ENCODE measurements around the gene TTC14. TPM values are rescaled to one million over a fixed set of nuclear protein-coding genes. Genes with fewer than 3 reads are reported as not detected.
A peak's percentile ranks its signal among the peaks of the same experiment; 100 is the strongest.

Gene TTC14
- total and polyA plus RNA-seq, 2 of the 13 experiments (the other 11 are each of a cell fraction or from before 2014, with no cell fraction given): 28.1 to 35.9 TPM

DNA sequence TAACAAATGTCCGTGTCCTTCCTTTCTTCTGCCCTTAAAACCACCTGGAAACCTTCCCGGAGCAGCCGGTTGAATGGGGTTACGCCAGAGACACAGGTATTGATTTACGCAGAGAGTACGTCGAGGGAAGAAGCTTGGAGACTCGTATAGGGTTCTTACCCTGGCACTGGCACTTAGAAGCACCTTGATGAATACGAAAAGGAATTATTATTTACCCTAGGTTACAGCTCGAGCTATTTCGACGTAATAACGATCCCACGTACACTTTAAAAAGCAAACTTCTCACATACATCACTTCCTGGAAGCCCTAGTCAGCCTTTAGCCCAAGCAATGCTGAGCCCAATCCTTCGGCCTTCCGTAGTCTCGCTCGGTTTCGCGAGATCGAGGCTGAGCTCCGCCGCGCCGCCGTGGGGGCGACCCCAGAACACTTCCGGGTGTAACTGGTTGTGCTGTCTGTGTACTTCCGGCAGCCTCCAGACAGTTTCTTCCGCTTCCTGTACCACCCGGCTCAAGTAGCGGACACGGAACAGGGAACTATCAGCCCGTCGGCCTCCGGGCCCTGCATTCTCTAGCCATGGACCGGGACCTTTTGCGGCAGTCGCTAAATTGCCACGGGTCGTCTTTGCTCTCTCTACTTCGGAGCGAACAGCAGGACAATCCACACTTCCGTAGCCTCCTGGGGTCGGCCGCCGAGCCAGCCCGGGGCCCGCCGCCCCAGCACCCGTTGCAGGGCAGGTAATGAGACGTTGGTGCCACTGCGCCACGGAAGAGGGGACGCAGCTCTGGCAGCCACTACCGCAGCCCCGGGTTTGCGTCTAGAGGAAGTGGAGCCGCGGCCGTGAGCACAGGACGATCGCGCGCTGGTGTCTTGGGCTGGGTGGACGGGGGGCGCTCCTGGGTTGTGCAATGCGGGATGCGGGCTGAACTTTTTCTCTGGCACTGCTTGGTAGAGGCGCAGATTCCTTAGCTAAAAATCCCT, at the start of gene TTC14 (continued):
- TF ChIP-seq, protein P1, sequence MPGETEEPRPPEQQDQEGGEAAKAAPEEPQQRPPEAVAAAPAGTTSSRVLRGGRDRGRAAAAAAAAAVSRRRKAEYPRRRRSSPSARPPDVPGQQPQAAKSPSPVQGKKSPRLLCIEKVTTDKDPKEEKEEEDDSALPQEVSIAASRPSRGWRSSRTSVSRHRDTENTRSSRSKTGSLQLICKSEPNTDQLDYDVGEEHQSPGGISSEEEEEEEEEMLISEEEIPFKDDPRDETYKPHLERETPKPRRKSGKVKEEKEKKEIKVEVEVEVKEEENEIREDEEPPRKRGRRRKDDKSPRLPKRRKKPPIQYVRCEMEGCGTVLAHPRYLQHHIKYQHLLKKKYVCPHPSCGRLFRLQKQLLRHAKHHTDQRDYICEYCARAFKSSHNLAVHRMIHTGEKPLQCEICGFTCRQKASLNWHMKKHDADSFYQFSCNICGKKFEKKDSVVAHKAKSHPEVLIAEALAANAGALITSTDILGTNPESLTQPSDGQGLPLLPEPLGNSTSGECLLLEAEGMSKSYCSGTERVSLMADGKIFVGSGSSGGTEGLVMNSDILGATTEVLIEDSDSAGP (CRISPR knock-in tag; IDR thresholded peaks at IDR 0.05; ENCODE audit: borderline replicate concordance): peak; percentile 96; the same call in 1 of the 2 replicates
- TF ChIP-seq, protein P2, sequence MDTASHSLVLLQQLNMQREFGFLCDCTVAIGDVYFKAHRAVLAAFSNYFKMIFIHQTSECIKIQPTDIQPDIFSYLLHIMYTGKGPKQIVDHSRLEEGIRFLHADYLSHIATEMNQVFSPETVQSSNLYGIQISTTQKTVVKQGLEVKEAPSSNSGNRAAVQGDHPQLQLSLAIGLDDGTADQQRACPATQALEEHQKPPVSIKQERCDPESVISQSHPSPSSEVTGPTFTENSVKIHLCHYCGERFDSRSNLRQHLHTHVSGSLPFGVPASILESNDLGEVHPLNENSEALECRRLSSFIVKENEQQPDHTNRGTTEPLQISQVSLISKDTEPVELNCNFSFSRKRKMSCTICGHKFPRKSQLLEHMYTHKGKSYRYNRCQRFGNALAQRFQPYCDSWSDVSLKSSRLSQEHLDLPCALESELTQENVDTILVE (CRISPR knock-in tag; IDR thresholded peaks at IDR 0.05): peak; percentile 97
- TF ChIP-seq FOSL2 (CRISPR knock-in tag; IDR thresholded peaks at IDR 0.05) (peak; percentile 48), ZNF337 (CRISPR knock-in tag; IDR thresholded peaks at IDR 0.05; ENCODE audit: borderline replicate concordance, low read depth) (peak; percentile 66; the same call in 1 of the 2 replicates), TGIF2 (CRISPR knock-in tag; IDR thresholded peaks at IDR 0.05) (0 out of 2 replicates have a peak, but pooled peaks have one; percentile 22), SOX6 (IDR thresholded peaks at IDR 0.05) (no peak), SOX6 (CRISPR knock-in tag; IDR thresholded peaks at IDR 0.05) (peak; percentile 74; the same call in 1 of the 2 replicates), ZNF672 (CRISPR knock-in tag; IDR thresholded peaks at IDR 0.05) (no peak), ZNF282 (IDR thresholded peaks at IDR 0.05; ENCODE audit: partially characterized antibody) (no peak), ZNF317 (CRISPR knock-in tag; IDR thresholded peaks at IDR 0.05) (peak; percentile 81), ZNF264 (CRISPR knock-in tag; IDR thresholded peaks at IDR 0.05) (no peak), XRCC5 (optimal IDR thresholded peaks at IDR 0.05; ENCODE audit: low read length) (peak; percentile 62), POLR2A (IDR thresholded peaks at IDR 0.05; ENCODE audit: insufficient read depth in 1 of 2, low read depth in 2 of 2, low read length in 2 of 2) (peak; percentile 81 to 90), HNRNPL (IDR thresholded peaks at IDR 0.05; ENCODE audit: low read depth, low read length) (0 out of 2 replicates have a peak, but pooled peaks have one; percentile 17)
- TF ChIP-seq, protein P3, sequence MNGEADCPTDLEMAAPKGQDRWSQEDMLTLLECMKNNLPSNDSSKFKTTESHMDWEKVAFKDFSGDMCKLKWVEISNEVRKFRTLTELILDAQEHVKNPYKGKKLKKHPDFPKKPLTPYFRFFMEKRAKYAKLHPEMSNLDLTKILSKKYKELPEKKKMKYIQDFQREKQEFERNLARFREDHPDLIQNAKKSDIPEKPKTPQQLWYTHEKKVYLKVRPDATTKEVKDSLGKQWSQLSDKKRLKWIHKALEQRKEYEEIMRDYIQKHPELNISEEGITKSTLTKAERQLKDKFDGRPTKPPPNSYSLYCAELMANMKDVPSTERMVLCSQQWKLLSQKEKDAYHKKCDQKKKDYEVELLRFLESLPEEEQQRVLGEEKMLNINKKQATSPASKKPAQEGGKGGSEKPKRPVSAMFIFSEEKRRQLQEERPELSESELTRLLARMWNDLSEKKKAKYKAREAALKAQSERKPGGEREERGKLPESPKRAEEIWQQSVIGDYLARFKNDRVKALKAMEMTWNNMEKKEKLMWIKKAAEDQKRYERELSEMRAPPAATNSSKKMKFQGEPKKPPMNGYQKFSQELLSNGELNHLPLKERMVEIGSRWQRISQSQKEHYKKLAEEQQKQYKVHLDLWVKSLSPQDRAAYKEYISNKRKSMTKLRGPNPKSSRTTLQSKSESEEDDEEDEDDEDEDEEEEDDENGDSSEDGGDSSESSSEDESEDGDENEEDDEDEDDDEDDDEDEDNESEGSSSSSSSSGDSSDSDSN (CRISPR knock-in tag; IDR thresholded peaks at IDR 0.05): peak; percentile 96
- TF ChIP-seq, protein P4, sequence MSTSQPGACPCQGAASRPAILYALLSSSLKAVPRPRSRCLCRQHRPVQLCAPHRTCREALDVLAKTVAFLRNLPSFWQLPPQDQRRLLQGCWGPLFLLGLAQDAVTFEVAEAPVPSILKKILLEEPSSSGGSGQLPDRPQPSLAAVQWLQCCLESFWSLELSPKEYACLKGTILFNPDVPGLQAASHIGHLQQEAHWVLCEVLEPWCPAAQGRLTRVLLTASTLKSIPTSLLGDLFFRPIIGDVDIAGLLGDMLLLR (CRISPR knock-in tag; IDR thresholded peaks at IDR 0.05): 0 out of 2 replicates have a peak, but pooled peaks have one; percentile 33
- TF ChIP-seq, protein P5, sequence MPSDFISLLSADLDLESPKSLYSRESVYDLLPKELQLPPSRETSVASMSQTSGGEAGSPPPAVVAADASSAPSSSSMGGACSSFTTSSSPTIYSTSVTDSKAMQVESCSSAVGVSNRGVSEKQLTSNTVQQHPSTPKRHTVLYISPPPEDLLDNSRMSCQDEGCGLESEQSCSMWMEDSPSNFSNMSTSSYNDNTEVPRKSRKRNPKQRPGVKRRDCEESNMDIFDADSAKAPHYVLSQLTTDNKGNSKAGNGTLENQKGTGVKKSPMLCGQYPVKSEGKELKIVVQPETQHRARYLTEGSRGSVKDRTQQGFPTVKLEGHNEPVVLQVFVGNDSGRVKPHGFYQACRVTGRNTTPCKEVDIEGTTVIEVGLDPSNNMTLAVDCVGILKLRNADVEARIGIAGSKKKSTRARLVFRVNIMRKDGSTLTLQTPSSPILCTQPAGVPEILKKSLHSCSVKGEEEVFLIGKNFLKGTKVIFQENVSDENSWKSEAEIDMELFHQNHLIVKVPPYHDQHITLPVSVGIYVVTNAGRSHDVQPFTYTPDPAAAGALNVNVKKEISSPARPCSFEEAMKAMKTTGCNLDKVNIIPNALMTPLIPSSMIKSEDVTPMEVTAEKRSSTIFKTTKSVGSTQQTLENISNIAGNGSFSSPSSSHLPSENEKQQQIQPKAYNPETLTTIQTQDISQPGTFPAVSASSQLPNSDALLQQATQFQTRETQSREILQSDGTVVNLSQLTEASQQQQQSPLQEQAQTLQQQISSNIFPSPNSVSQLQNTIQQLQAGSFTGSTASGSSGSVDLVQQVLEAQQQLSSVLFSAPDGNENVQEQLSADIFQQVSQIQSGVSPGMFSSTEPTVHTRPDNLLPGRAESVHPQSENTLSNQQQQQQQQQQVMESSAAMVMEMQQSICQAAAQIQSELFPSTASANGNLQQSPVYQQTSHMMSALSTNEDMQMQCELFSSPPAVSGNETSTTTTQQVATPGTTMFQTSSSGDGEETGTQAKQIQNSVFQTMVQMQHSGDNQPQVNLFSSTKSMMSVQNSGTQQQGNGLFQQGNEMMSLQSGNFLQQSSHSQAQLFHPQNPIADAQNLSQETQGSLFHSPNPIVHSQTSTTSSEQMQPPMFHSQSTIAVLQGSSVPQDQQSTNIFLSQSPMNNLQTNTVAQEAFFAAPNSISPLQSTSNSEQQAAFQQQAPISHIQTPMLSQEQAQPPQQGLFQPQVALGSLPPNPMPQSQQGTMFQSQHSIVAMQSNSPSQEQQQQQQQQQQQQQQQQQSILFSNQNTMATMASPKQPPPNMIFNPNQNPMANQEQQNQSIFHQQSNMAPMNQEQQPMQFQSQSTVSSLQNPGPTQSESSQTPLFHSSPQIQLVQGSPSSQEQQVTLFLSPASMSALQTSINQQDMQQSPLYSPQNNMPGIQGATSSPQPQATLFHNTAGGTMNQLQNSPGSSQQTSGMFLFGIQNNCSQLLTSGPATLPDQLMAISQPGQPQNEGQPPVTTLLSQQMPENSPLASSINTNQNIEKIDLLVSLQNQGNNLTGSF (CRISPR knock-in tag; IDR thresholded peaks at IDR 0.05): no peak
- TF ChIP-seq, protein P6, sequence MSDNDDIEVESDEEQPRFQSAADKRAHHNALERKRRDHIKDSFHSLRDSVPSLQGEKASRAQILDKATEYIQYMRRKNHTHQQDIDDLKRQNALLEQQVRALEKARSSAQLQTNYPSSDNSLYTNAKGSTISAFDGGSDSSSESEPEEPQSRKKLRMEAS (IDR thresholded peaks at IDR 0.05): peak; percentile 77

Data from HepG2 (cell line).